ENCODE measurements around the gene SRF.

DNA sequence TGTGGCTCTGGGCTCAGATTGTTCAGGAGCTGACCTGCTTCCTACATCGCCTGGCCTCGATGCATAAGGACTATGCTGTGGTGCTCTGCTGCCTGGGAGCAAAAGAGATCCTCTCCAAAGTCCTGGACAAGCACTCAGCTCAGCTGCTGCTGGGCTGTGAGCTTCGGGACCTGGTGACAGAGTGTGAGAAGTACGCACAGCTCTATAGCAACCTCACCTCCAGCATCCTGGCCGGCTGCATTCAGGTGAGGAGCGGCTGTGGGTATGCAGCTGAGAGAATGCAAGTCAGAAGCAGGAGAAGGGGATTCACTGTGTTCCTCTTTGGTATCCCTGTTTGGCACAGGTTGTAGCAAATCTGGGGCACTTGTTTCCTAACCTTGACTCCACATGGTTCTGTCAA, 28.8 kb downstream of the SRF start:
- TF ChIP-seq, protein P1, sequence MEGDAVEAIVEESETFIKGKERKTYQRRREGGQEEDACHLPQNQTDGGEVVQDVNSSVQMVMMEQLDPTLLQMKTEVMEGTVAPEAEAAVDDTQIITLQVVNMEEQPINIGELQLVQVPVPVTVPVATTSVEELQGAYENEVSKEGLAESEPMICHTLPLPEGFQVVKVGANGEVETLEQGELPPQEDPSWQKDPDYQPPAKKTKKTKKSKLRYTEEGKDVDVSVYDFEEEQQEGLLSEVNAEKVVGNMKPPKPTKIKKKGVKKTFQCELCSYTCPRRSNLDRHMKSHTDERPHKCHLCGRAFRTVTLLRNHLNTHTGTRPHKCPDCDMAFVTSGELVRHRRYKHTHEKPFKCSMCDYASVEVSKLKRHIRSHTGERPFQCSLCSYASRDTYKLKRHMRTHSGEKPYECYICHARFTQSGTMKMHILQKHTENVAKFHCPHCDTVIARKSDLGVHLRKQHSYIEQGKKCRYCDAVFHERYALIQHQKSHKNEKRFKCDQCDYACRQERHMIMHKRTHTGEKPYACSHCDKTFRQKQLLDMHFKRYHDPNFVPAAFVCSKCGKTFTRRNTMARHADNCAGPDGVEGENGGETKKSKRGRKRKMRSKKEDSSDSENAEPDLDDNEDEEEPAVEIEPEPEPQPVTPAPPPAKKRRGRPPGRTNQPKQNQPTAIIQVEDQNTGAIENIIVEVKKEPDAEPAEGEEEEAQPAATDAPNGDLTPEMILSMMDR (conservative IDR thresholded peaks at IDR 0.05 in 1 of 2, IDR thresholded peaks at IDR 0.05 in 1 of 2; ENCODE audit: low read depth in 1 of 2, low read length in 2 of 2): no peak
- no peak for TF ChIP-seq EZH2 (IDR thresholded peaks at IDR 0.05; ENCODE audit: low read length, missing control alignments)
